ENCODE measurements around the gene TMEM179B. TPM values are rescaled to one million over a fixed set of nuclear protein-coding genes. Genes with fewer than 3 reads are reported as not detected.

The TMEM179B gene
- total RNA-seq, 2 donors from 2014 or later, result 42.5 to 44.8 TPM

DNA sequence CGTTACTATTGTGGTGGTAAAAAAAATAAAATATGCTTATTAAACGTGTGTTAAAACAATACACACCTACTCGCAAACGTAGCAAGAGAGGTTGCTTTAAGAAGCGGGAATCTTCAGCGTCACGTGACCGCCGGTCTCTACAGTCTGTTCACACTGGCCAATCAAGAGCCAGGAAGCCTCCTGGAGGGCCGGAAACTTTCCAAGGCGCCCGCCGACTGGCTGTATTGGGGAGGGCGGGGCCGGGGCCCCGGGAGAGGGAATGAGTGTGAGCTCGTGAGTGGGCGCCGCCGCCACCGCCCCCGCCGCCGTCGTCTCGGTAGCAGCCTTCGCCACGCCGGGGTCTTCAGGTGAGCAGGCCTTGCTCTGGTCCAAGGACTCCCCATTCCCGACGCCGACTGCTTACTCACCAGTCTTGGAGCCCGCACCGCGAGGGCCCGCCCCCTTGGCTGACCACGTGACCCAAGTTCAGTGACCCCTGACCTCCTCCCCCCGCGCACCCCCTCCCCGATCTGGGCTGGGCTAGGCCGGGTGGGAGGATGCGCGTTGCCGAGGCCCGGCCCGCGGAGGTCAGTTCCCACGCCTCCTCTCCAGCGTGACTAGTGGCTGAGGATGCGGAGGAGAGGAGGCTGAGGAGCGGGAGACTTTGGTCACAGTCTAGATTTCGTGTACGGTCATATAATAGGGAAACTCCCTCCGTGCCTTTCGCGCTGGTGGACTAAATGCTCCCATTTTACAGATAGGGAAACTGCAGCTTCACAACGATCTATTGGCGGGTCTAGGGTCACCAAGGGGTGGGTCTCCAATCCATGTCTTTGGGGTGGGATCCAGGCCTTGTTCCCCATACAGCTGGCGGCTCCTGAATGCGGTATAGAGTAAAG, 15.8 kb upstream of the TMEM179B start, which contains the start of gene TAF6L:
Gene TAF6L (plus strand): TSS at position 253 of the 878 bp plus-strand sequence. CDS start 4,388 bp downstream, outside the sequence.
- peak; percentile 99 for DNase-seq (ENCODE audit: low spot score)
- no peak for TF ChIP-seq CTCF (IDR thresholded peaks at IDR 0.05)

DNA sequence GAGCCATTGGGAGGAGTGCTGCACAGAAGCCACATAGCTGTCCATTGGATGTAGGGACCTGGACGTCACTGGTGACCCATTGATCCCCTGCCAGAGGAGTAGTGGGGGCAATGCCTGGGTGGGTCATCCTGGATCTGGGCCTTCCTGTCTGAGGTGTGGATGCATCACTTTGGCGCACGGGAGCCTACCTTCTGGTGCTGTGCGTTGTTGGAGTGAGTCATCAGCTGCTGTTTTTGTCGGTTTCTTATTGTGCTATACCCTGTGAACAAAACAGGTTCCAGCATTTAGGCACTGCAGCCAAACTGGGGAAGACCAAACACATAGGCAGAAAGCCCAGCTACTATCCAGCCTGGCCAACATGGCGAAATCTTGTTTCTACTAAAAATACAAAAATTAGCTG, 12.8 kb upstream of the TMEM179B start:
- DNase-seq (ENCODE audit: low spot score), result no peak
- H3K4me3 ChIP-seq, result no peak overlapping the region
- peaks cover 0 to 21% of the 10 kb centered on the region in 2 donors for H3K4me1 ChIP-seq
- H3K9me3 ChIP-seq, result no peaks in the 10 kb centered on the region
- no peaks in the 10 kb centered on the region for H3K27me3 ChIP-seq
- H3K27ac ChIP-seq, result no peak overlapping the region
- peaks cover 18% of the 10 kb centered on the region for H3K36me3 ChIP-seq
- no peak for TF ChIP-seq CTCF (IDR thresholded peaks at IDR 0.05)

More for the DNA sequence above, 15.8 kb upstream of the TMEM179B start, which contains the start of gene TAF6L:
- peak within 1 kb of the TSS; percentile 60 to 68 for H3K4me3 ChIP-seq
- H3K4me1 ChIP-seq, result peaks cover 0 to 21% of the 10 kb centered on the region in 2 donors
- H3K36me3 ChIP-seq, result peaks cover 21% of the 10 kb centered on the region
- no peaks in the 10 kb centered on the region for H3K9me3 ChIP-seq
- no peaks in the 10 kb centered on the region for H3K27me3 ChIP-seq
- peak within 1 kb of the TSS; percentile 88 to 93 for H3K27ac ChIP-seq

DNA sequence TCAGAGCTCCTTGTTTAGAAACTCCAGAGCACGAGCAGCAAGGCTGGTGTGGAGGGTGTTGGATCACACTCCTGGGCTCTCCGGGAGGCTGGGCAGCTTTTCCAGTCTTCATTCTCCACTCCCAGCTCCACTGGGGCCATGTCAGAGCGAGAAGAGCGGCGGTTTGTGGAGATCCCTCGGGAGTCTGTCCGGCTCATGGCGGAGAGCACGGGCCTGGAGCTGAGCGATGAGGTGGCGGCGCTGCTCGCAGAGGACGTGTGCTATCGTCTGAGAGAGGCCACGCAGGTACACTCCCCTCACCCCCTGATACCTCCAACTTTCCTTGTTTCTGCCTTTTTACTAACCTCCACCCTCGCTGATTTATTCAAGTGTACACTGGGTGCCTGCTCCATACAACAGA, 11.6 kb upstream of the TMEM179B start:
- DNase-seq (ENCODE audit: low spot score), result no peak
- no peak for TF ChIP-seq CTCF (IDR thresholded peaks at IDR 0.05)
- peaks cover 0 to 11% of the 10 kb centered on the region in 2 donors for H3K4me1 ChIP-seq
- peaks cover 18% of the 10 kb centered on the region for H3K36me3 ChIP-seq
- H3K9me3 ChIP-seq, result no peaks in the 10 kb centered on the region
- no peak overlapping the region for H3K27ac ChIP-seq
- H3K27me3 ChIP-seq, result no peaks in the 10 kb centered on the region
- no peak overlapping the region for H3K4me3 ChIP-seq

- peaks cover 0 to under 1% of the 10 kb centered on the region in 2 donors for H3K4me1 ChIP-seq
- no peak overlapping the region for H3K27ac ChIP-seq
- no peaks in the 10 kb centered on the region for H3K27me3 ChIP-seq
- no peak for TF ChIP-seq CTCF (IDR thresholded peaks at IDR 0.05)
- DNase-seq (ENCODE audit: low spot score), result no peak
- no peak overlapping the region for H3K4me3 ChIP-seq
- no peaks in the 10 kb centered on the region for H3K9me3 ChIP-seq
- H3K36me3 ChIP-seq, result peaks cover 22% of the 10 kb centered on the region
Measured at GRCh38 chr11:62777389-62777788, 9.8 kb upstream of the TMEM179B start.

DNA sequence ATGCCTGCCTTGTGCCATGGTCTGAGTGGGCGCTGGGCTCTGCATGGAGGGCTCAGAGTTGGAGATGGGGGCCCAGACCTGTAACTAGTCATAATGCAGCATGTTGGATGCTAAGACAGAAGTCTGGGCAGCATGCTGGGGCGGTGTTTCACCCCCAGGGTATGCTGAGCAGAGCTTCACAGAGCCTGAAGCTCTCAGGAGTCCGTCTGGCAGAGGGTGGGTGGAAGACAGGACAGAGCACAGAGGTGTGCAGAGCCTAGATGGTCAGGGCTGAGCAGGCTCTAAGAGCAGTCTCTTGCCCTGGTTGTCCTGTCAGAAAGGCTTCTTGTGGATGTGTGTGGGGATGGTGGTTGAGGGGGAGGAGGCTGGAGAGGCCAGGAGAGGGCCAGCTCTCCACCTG, 8.8 kb upstream of the TMEM179B start:
- Histone ChIP-seq H3K9me3 (no peaks in the 10 kb centered on the region), H3K27me3 (no peaks in the 10 kb centered on the region), H3K36me3 (peaks cover 29% of the 10 kb centered on the region), H3K4me3 (no peak overlapping the region), H3K4me1 (no peaks in the 10 kb centered on the region), H3K27ac (no peak overlapping the region)
- TF ChIP-seq CTCF (IDR thresholded peaks at IDR 0.05), result no peak
- no peak for DNase-seq (ENCODE audit: low spot score)

Data from right atrium auricular region (tissue), 2 donors.